ES-I3 (cell line): ENCODE measurements around the gene IRS2.

Source experiments
- H3K36me3 ChIP-seq: 2 replicates; pipeline ENCODE4 v1.6.1; 2013; ENCODE audit warnings: mild to moderate bottlenecking, low read length, control low read depth, moderate library complexity; ENCODE audit not compliant: insufficient read depth
- H3K4me1 ChIP-seq: 2 replicates; pipeline ENCODE4 v1.6.1; 2013; ENCODE audit warnings: mild to moderate bottlenecking, control low read depth, low read length; ENCODE audit not compliant: insufficient read depth
- H3K9ac ChIP-seq: 2 replicates; pipeline ENCODE4 v1.6.1; 2013; ENCODE audit warnings: low read depth, mild to moderate bottlenecking, low read length, moderate library complexity
- H3K9me3 ChIP-seq: 2 replicates; pipeline ENCODE4 v1.6.1; 2013; ENCODE audit warnings: mild to moderate bottlenecking, low read length, moderate library complexity; ENCODE audit not compliant: control insufficient read depth, insufficient read depth

Gene IRS2

GRCh38 chr13:109746364-109746763 lies 40.0 kb downstream of the IRS2 start:
- no peak overlapping the region for H3K9ac ChIP-seq
- peaks cover 12% of the 10 kb centered on the region for H3K4me1 ChIP-seq
- no peaks in the 10 kb centered on the region for H3K36me3 ChIP-seq
- H3K9me3 ChIP-seq: no peaks in the 10 kb centered on the region; the same call in 1 of the 2 replicates

DNA sequence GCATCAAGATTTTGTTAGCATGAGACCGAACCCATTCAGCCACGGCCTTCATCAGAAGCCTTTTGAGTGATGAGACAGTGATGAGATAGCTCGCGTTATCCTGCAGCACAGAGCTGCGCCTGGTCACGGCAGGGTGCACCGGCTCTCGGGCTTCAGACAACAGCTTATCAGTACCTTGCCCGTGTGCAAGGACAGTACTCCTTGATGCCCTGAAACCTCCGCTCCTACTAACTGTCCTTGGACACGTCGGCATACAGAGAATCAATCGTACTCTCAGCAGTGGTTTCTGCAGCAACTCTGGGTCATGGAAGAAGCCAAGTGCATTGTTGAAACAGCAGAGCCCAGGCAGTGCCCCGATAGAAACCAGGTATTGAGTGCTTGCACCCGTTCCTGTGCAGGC lies 40.7 kb downstream of the IRS2 start:
- no peaks in the 10 kb centered on the region for H3K36me3 ChIP-seq
- no peak overlapping the region for H3K9ac ChIP-seq
- H3K9me3 ChIP-seq: no peaks in the 10 kb centered on the region; the same call in 1 of the 2 replicates
- H3K4me1 ChIP-seq: peaks cover 12% of the 10 kb centered on the region

- H3K4me1 ChIP-seq: peaks cover 12% of the 10 kb centered on the region
- H3K9ac ChIP-seq: no peak overlapping the region
- H3K36me3 ChIP-seq: no peaks in the 10 kb centered on the region
- no peaks in the 10 kb centered on the region; the same call in 1 of the 2 replicates for H3K9me3 ChIP-seq
These were observed 41.3 kb downstream of the IRS2 start for GRCh38 chr13:109745060-109745459.

GRCh38 chr13:109744512-109745051 lies 41.8 kb downstream of the IRS2 start:
- no peaks in the 10 kb centered on the region; the same call in 1 of the 2 replicates for H3K9me3 ChIP-seq
- no peaks in the 10 kb centered on the region for H3K36me3 ChIP-seq
- H3K4me1 ChIP-seq: peaks cover 12% of the 10 kb centered on the region
- no peak overlapping the region for H3K9ac ChIP-seq

DNA sequence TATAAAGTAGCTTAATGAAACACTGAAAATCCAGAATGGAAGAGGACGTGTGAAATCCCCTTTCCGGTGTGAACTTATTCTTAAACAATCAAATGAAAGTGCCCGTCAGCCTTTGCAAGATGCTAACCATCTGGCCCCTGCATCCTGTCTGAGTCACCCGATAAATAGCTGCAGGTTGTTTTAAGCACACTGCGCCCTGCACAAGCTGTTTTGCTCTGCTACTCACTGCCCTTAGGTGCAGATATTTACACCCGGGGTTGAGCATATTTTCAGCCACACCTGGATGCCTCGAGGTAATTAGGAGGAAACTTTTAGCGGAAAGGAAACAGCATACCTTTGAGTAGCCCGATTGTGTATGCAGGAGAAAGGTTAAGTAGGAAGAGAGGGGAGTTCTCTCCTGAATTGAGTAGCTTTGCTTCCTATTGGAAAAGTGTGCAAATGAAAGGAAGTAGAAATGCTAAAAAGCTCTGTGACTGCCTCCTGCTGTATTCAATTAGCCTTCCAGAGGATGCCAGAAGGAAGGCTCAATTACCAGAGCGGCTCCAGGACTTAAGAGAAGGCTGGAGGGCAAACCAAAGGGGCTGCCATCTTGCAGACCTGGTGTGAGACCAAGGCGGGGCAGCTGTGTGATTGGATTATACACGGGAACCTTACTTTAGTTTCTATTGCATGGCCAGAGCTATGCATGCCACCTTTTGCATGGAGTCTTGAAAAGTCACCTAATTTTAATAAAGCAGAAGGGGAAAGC lies 42.5 kb downstream of the IRS2 start:
- Histone ChIP-seq H3K36me3 (no peaks in the 10 kb centered on the region), H3K4me1 (peaks cover 12% of the 10 kb centered on the region), H3K9ac (no peak overlapping the region), H3K9me3 (no peaks in the 10 kb centered on the region; the same call in 1 of the 2 replicates)

DNA sequence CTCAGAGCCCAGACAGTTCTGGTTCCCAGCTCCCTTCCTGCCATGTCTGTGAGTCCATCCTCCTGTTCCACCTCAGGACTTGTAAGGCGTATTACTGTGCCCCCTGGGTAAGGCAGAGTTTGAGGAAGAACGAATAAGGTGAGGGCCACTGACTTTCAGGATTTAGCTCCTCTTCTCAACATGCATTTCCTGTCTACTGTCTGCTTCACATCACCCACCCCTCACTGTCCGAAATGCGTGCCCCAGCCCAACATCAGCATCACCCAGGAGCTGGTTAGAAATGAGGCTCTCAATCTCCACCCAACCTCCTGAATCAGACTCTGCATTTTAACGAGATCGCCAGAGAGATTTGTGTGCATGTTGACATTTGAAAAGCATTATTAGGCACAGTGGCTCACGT lies 44.4 kb downstream of the IRS2 start:
- Histone ChIP-seq H3K9ac (no peak overlapping the region), H3K4me1 (peaks cover 12% of the 10 kb centered on the region), H3K9me3 (no peaks in the 10 kb centered on the region), H3K36me3 (no peaks in the 10 kb centered on the region)

DNA sequence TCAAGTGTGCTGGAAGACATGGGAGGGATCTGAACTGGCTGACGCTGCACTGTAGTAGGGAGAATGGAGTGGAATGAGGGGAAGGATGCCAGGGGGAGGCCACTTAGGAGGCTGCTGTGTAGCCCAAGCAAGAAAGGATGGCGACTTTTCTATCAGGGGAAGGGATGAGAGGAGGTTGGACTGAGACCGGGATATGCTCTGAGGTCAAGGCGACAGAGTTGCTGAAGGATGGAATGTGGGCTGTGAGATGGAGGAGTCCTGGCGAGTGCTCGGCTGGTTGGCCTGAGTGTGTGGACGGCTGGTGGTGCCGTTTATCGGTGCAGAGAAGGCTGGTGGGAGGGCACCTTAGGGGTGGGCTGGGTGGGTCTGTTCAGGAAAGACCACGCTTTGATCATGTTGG lies 45.7 kb downstream of the IRS2 start:
- Histone ChIP-seq H3K4me1 (peaks cover 12% of the 10 kb centered on the region), H3K9ac (no peak overlapping the region), H3K36me3 (no peaks in the 10 kb centered on the region), H3K9me3 (no peaks in the 10 kb centered on the region)

GRCh38 chr13:109740121-109740520 lies 46.3 kb downstream of the IRS2 start:
- peaks cover 12% of the 10 kb centered on the region for H3K4me1 ChIP-seq
- no peaks in the 10 kb centered on the region for H3K9me3 ChIP-seq
- no peak overlapping the region for H3K9ac ChIP-seq
- H3K36me3 ChIP-seq: no peaks in the 10 kb centered on the region

GRCh38 chr13:109738298-109738746 lies 48.1 kb downstream of the IRS2 start:
- no peaks in the 10 kb centered on the region; the same call in 1 of the 2 replicates for H3K4me1 ChIP-seq

GRCh38 chr13:109737606-109738005 lies 48.8 kb downstream of the IRS2 start:
- no peaks in the 10 kb centered on the region for H3K36me3 ChIP-seq
- H3K9me3 ChIP-seq: no peaks in the 10 kb centered on the region
- no peak overlapping the region for H3K9ac ChIP-seq
- no peaks in the 10 kb centered on the region; the same call in 1 of the 2 replicates for H3K4me1 ChIP-seq

More at GRCh38 chr13:109738298-109738746, 48.1 kb downstream of the IRS2 start:
- no peaks in the 10 kb centered on the region for H3K36me3 ChIP-seq
- no peak overlapping the region for H3K9ac ChIP-seq
- H3K9me3 ChIP-seq: no peaks in the 10 kb centered on the region

DNA sequence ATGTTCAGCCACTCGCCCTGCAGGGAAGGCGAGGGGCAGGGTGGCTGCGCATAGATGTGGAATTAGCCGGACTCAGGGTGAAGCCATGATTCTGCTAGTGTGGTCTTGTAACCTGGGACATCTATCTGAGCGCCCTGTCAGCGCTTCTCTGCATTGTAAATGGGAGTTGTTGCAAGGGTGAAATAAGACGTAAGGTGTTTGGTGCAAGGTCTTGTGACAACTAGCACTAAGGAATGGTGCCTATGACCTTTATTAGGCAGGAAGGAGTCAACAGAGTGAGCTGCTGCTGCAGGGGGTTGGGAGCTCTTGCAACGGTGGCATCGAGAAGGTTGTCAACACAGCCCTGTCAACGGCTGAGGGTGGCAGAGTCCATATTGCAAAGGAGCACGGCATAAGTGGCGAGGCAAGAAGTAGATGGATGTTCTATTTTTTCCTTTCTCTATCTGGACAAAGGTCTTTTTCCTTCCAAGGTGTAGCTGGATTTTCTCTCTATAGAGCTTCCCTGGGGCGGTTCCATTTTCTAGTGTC lies 49.3 kb downstream of the IRS2 start:
- Histone ChIP-seq H3K9ac (no peak overlapping the region), H3K36me3 (no peaks in the 10 kb centered on the region), H3K9me3 (no peaks in the 10 kb centered on the region), H3K4me1 (no peaks in the 10 kb centered on the region; the same call in 1 of the 2 replicates)

DNA sequence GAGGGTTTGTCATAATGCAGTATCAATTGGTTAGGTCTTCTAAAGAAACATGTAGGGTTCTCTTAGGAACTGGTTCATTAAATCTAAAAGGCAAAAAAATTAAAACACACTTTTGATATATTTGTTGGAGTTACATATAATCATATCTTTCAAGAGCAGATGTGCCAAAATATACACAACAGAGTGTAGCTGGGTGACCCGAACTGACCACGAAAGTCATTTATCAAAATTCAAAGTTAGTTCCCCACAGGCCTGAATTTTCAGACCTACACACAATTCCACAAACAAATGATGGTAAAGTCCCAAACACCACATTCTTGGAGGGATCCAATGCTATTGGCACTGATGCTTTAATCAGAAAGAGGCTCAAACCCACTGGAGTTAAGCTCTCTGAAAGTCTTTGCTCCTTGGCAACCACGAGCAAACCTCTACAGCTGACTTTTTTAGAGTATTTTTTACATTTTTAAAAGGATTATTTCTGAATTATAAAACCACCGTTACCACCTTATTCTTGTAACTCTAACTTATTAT lies 50.9 kb downstream of the IRS2 start:
- no peaks in the 10 kb centered on the region; the same call in 1 of the 2 replicates for H3K4me1 ChIP-seq
- H3K36me3 ChIP-seq: no peaks in the 10 kb centered on the region
- no peak overlapping the region for H3K9ac ChIP-seq
- no peaks in the 10 kb centered on the region for H3K9me3 ChIP-seq

- H3K36me3 ChIP-seq: no peaks in the 10 kb centered on the region
- H3K9ac ChIP-seq: no peak overlapping the region
- H3K9me3 ChIP-seq: no peaks in the 10 kb centered on the region
- peaks cover 6% of the 10 kb centered on the region; the same call in 1 of the 2 replicates for H3K4me1 ChIP-seq
These were observed 52.2 kb downstream of the IRS2 start for GRCh38 chr13:109734002-109734785.

DNA sequence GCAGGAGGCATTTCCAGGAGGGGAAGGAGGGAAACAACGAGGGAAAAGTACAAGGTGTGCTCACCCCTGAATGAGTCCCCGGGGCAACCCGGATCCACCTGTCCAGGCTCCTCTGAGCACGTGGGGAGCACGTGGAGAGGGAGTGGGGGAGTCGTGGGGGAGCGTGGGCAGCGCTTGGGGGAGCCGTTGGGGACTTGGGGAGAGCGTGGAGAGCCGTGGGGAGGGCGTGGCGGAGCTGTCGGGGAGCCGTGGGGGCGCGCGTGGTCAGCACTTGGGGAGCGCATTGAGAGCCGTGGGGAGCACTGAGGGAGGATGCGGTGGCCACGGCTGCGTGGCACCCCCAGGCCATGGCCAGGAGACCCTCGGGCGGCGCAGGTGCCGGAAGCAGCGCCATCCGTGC lies 52.8 kb downstream of the IRS2 start:
- no peaks in the 10 kb centered on the region for H3K36me3 ChIP-seq
- no peak overlapping the region for H3K9ac ChIP-seq
- peaks cover 12% of the 10 kb centered on the region; the same call in 1 of the 2 replicates for H3K4me1 ChIP-seq
- no peaks in the 10 kb centered on the region for H3K9me3 ChIP-seq
